HUES64 (cell line): ENCODE data around the gene SSBP4.

Experiments
- H3K27ac ChIP-seq: 2 replicates; pipeline ENCODE4 v1.7.0; 2013; ENCODE audit warnings: low read depth, low read length, inconsistent platforms
- H3K27me3 ChIP-seq: 2 replicates; pipeline ENCODE4 v1.6.1; 2013; ENCODE audit warnings: mild to moderate bottlenecking, low read length; ENCODE audit not compliant: insufficient read depth
- H3K36me3 ChIP-seq: 2 replicates; pipeline ENCODE4 v1.6.1; 2013; ENCODE audit warnings: mild to moderate bottlenecking, low read length; ENCODE audit not compliant: insufficient read depth
- H3K4me1 ChIP-seq: 2 replicates; pipeline ENCODE4 v1.6.1; 2013; ENCODE audit warnings: mild to moderate bottlenecking, low read length, moderate library complexity; ENCODE audit not compliant: insufficient read depth
- H3K4me3 ChIP-seq: 2 replicates; pipeline ENCODE4 v1.5.1; 2013; ENCODE audit warnings: mild to moderate bottlenecking, low read length, moderate library complexity
- H3K9ac ChIP-seq: 2 replicates; pipeline ENCODE4 v1.6.1; 2013; ENCODE audit warnings: mild to moderate bottlenecking, low read depth, low read length
- H3K9me3 ChIP-seq: 2 replicates; pipeline ENCODE4 v1.6.1; 2013; ENCODE audit warnings: low read depth, low read length; ENCODE audit not compliant: insufficient read depth
- WGBS: fragments of 150-250, 120-280 bp; methylation state at CpG from one replicate; pipeline ENCODE4 v1.1.7; 2013; ENCODE audit warnings: missing lambda C conversion rate; 5-methylcytosine and 5-hydroxymethylcytosine counted together

The SSBP4 gene

GRCh38 chr19:18468517-18468916 lies 49.3 kb downstream of the SSBP4 start:
- H3K27me3 ChIP-seq, result no peaks in the 10 kb centered on the region
- no peak overlapping the region for H3K9ac ChIP-seq
- no peak overlapping the region for H3K27ac ChIP-seq
- H3K36me3 ChIP-seq, result no peaks in the 10 kb centered on the region
- peaks cover 3% of the 10 kb centered on the region; the same call in 1 of the 2 replicates for H3K4me1 ChIP-seq
- no peaks in the 10 kb centered on the region for H3K9me3 ChIP-seq
- H3K4me3 ChIP-seq, result no peak overlapping the region
- WGBS, result 81% methylated on average over 3 of the region's 3 CpGs

- Histone ChIP-seq H3K36me3 (no peaks in the 10 kb centered on the region), H3K27me3 (no peaks in the 10 kb centered on the region), H3K9me3 (no peaks in the 10 kb centered on the region), H3K27ac (peak overlapping the region; percentile 19; the same call in 1 of the 2 replicates), H3K9ac (no peak overlapping the region), H3K4me3 (no peak overlapping the region), H3K4me1 (peaks cover 3% of the 10 kb centered on the region; the same call in 1 of the 2 replicates)
- 75% methylated on average over 28 of the region's 28 CpGs for WGBS
Measured at GRCh38 chr19:18469069-18469846, 50.1 kb downstream of the SSBP4 start.

- H3K36me3 ChIP-seq, result no peaks in the 10 kb centered on the region
- no peaks in the 10 kb centered on the region for H3K9me3 ChIP-seq
- WGBS, result 74% methylated on average over 2 of the region's 2 CpGs
- no peak overlapping the region for H3K9ac ChIP-seq
- H3K4me3 ChIP-seq, result no peak overlapping the region
- peaks cover 3% of the 10 kb centered on the region; the same call in 1 of the 2 replicates for H3K4me1 ChIP-seq
- no peaks in the 10 kb centered on the region for H3K27me3 ChIP-seq
- no peak overlapping the region for H3K27ac ChIP-seq
Measured at GRCh38 chr19:18470787-18471186, 51.6 kb downstream of the SSBP4 start.

- WGBS, result 87% methylated on average over 8 of the region's 8 CpGs
- Histone ChIP-seq H3K9ac (no peak overlapping the region), H3K4me1 (peaks cover 3% of the 10 kb centered on the region; the same call in 1 of the 2 replicates), H3K9me3 (no peaks in the 10 kb centered on the region), H3K4me3 (no peak overlapping the region), H3K27me3 (no peaks in the 10 kb centered on the region), H3K36me3 (no peaks in the 10 kb centered on the region), H3K27ac (no peak overlapping the region)
Measured at GRCh38 chr19:18473003-18473705, 54.0 kb downstream of the SSBP4 start.

GRCh38 chr19:18473706-18474087 lies 54.5 kb downstream of the SSBP4 start:
- Histone ChIP-seq H3K4me3 (no peak overlapping the region), H3K36me3 (no peaks in the 10 kb centered on the region), H3K27ac (no peak overlapping the region), H3K9me3 (no peaks in the 10 kb centered on the region), H3K9ac (no peak overlapping the region), H3K27me3 (no peaks in the 10 kb centered on the region), H3K4me1 (peaks cover 5% of the 10 kb centered on the region; the same call in 1 of the 2 replicates)
- 95% methylated on average over 8 of the region's 8 CpGs for WGBS

- Histone ChIP-seq H3K27ac (no peak overlapping the region), H3K27me3 (no peaks in the 10 kb centered on the region), H3K4me1 (peaks cover 9% of the 10 kb centered on the region; the same call in 1 of the 2 replicates), H3K9ac (no peak overlapping the region), H3K4me3 (no peak overlapping the region), H3K36me3 (no peaks in the 10 kb centered on the region), H3K9me3 (no peaks in the 10 kb centered on the region)
- WGBS, result 92% methylated on average over 13 of the region's 13 CpGs
Measured at GRCh38 chr19:18474366-18474887, 55.2 kb downstream of the SSBP4 start.

- WGBS, result 99% methylated on average over 5 of the region's 5 CpGs
- H3K4me1 ChIP-seq, result peaks cover 9% of the 10 kb centered on the region; the same call in 1 of the 2 replicates
- no peak overlapping the region for H3K27ac ChIP-seq
Measured at GRCh38 chr19:18475004-18475453, 55.8 kb downstream of the SSBP4 start.

GRCh38 chr19:18475762-18476331 lies 56.6 kb downstream of the SSBP4 start:
- Histone ChIP-seq H3K9me3 (no peaks in the 10 kb centered on the region), H3K27me3 (no peaks in the 10 kb centered on the region), H3K27ac (no peak overlapping the region), H3K9ac (no peak overlapping the region), H3K36me3 (no peaks in the 10 kb centered on the region), H3K4me1 (0 out of 2 replicates have a peak, but pooled peaks cover 5% of the 10 kb centered on the region), H3K4me3 (no peak overlapping the region)
- WGBS, result 90% methylated on average over 19 of the region's 19 CpGs

More at GRCh38 chr19:18475004-18475453, 55.8 kb downstream of the SSBP4 start:
- no peaks in the 10 kb centered on the region for H3K27me3 ChIP-seq
- H3K9ac ChIP-seq, result no peak overlapping the region
- H3K9me3 ChIP-seq, result no peaks in the 10 kb centered on the region
- no peak overlapping the region for H3K4me3 ChIP-seq
- no peaks in the 10 kb centered on the region for H3K36me3 ChIP-seq

- H3K4me3 ChIP-seq, result no peak overlapping the region
- no peaks in the 10 kb centered on the region for H3K9me3 ChIP-seq
- 0 out of 2 replicates have a peak, but pooled peaks cover 5% of the 10 kb centered on the region for H3K4me1 ChIP-seq
- no peaks in the 10 kb centered on the region for H3K36me3 ChIP-seq
- H3K9ac ChIP-seq, result no peak overlapping the region
- H3K27ac ChIP-seq, result no peak overlapping the region
- 94% methylated on average over 14 of the region's 14 CpGs for WGBS
- H3K27me3 ChIP-seq, result no peaks in the 10 kb centered on the region
Measured at GRCh38 chr19:18476507-18477041, 57.4 kb downstream of the SSBP4 start.

- no peak overlapping the region for H3K4me3 ChIP-seq
- 85% methylated on average over 24 of the region's 24 CpGs for WGBS
- no peaks in the 10 kb centered on the region for H3K27me3 ChIP-seq
- no peaks in the 10 kb centered on the region for H3K9me3 ChIP-seq
- no peaks in the 10 kb centered on the region for H3K36me3 ChIP-seq
- no peak overlapping the region for H3K9ac ChIP-seq
- H3K4me1 ChIP-seq, result 0 out of 2 replicates have a peak, but pooled peaks cover 5% of the 10 kb centered on the region
- no peak overlapping the region for H3K27ac ChIP-seq
Measured at GRCh38 chr19:18477042-18477779, 58.0 kb downstream of the SSBP4 start.
